ENCODE data around the gene GCK. TPM values are rescaled to one million over a fixed set of nuclear protein-coding genes. Genes with fewer than 3 reads are reported as not detected.

GCK gene
- total RNA-seq, 4 donors from 2014 or later: 0.52 TPM; not detected in 3

DNA sequence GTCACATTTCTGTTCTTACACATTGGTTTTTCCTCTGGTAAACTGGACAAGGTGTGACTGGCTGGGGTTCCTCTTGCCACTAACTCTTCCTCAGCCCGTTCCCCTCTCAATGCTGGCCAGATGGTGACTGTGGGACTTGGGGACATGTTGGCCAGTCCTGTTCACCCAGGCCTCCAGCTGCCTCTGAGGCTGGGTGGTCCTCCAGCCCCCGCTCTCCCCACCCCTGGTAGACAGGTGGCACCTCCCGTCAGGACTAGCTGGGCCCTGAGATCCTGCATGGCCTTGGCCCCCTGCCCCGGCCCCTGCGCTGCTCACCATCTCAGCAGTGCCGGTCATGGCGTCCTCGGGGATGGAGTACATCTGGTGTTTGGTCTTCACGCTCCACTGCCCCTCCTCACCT is 37.3 kb downstream of the GCK start:
- DNase-seq (ENCODE audit: low spot score in 2 of 2): peak in 1 of 2 donors; percentile 67
- H3K4me3 ChIP-seq: no peak overlapping the region
- H3K27ac ChIP-seq: no peak overlapping the region
- TF ChIP-seq POLR2A (IDR thresholded peaks at IDR 0.05) (no peak), POLR2AphosphoS5 (IDR thresholded peaks at IDR 0.05) (no peak), EP300 (IDR thresholded peaks at IDR 0.05) (no peak)
- TF ChIP-seq, protein P1, sequence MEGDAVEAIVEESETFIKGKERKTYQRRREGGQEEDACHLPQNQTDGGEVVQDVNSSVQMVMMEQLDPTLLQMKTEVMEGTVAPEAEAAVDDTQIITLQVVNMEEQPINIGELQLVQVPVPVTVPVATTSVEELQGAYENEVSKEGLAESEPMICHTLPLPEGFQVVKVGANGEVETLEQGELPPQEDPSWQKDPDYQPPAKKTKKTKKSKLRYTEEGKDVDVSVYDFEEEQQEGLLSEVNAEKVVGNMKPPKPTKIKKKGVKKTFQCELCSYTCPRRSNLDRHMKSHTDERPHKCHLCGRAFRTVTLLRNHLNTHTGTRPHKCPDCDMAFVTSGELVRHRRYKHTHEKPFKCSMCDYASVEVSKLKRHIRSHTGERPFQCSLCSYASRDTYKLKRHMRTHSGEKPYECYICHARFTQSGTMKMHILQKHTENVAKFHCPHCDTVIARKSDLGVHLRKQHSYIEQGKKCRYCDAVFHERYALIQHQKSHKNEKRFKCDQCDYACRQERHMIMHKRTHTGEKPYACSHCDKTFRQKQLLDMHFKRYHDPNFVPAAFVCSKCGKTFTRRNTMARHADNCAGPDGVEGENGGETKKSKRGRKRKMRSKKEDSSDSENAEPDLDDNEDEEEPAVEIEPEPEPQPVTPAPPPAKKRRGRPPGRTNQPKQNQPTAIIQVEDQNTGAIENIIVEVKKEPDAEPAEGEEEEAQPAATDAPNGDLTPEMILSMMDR (IDR thresholded peaks at IDR 0.05): no peak
- no peaks in the 10 kb centered on the region for H3K9me3 ChIP-seq
- H3K36me3 ChIP-seq: no peaks in the 10 kb centered on the region
- no peaks in the 10 kb centered on the region for H3K4me1 ChIP-seq
- 95% methylated on average over 9 of the region's 9 CpGs for WGBS
- no peaks in the 10 kb centered on the region for H3K27me3 ChIP-seq

DNA sequence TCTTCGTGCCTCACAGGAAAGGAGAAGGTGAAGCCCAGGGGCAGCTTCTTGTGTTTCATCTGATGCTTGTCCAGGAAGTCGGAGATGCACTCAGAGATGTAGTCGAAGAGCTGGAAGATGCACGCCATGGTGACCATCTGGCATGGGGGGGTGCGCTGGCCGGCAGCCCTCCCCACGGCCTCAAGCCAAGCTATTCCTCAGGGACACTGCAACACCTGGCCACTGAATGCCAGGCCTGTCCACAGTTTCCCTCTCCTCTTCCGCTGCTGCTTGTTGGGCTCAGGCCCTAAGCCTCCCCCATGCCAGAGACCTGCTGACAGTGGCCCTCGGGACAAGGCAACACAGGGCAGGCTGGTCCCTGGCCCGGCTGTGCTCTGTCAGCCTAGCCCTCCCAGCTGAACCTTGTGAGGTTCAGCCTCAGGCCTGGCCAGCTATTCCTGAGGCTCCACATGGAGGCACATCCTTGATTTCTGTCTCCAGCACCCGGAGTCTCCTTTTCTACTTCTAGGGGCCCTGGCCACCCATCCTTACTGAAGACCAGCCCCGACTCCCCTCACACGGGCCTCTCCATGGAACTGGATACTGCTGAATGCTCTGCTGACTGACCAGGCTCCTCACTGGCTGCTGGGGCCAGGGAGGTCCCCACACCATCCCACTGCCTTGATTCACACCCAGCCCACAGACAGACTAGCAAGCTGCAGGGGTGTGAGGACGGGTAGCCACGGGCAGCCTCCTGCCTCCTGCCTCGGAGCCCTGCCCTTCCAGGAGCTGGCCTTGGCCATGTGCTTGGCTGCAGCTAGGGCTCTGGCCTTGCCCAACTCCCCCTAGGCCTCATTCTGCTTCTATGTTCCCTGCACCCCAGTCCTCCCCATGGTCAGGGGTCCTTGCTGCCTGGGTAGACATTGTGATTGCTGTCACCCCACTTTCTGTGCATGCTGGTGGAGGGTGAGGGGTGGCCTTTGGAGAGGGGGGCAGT is 38.0 kb downstream of the GCK start:
- WGBS: 98% methylated on average over 8 of the region's 16 CpGs
- no peak for TF ChIP-seq POLR2AphosphoS5 (IDR thresholded peaks at IDR 0.05)
- TF ChIP-seq EP300 (IDR thresholded peaks at IDR 0.05): no peak
- TF ChIP-seq POLR2A (IDR thresholded peaks at IDR 0.05): no peak
- TF ChIP-seq, protein P1 (IDR thresholded peaks at IDR 0.05): no peak
- Histone ChIP-seq H3K9me3 (no peaks in the 10 kb centered on the region), H3K27ac (no peak overlapping the region), H3K27me3 (no peaks in the 10 kb centered on the region), H3K36me3 (no peaks in the 10 kb centered on the region), H3K4me1 (peaks cover 4% of the 10 kb centered on the region), H3K4me3 (no peak overlapping the region)
- DNase-seq (ENCODE audit: low spot score in 2 of 2): peak in 1 of 2 donors; percentile 52

DNA sequence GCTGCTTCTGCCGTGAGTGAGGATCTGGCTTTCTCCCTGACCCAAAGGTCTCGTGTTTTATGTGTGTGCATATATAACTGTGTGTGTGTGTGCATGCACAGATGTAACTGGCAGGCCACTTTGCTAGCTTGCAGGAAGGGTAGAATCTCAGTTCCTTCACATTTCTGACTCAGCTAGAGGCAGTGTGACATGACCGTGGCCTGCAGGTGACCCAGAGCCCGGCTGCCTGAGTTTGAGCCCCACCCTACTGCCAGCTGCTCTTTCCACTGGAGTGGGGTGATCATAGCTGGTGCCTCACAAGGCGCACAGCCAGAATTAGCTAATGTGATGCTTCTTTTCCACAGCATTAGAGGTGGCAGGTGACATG is 38.8 kb downstream of the GCK start:
- 100% methylated on average over 1 of the region's 5 CpGs for WGBS
- H3K27me3 ChIP-seq: no peaks in the 10 kb centered on the region
- no peak for DNase-seq (ENCODE audit: low spot score in 2 of 2)
- no peak overlapping the region for H3K4me3 ChIP-seq
- no peaks in the 10 kb centered on the region for H3K36me3 ChIP-seq
- no peak for TF ChIP-seq EP300 (IDR thresholded peaks at IDR 0.05)
- no peak for TF ChIP-seq POLR2AphosphoS5 (IDR thresholded peaks at IDR 0.05)
- TF ChIP-seq, protein P1 (IDR thresholded peaks at IDR 0.05): no peak
- TF ChIP-seq POLR2A (IDR thresholded peaks at IDR 0.05): no peak
- no peak overlapping the region for H3K27ac ChIP-seq
- H3K4me1 ChIP-seq: peaks cover 12% of the 10 kb centered on the region
- H3K9me3 ChIP-seq: no peaks in the 10 kb centered on the region

DNA sequence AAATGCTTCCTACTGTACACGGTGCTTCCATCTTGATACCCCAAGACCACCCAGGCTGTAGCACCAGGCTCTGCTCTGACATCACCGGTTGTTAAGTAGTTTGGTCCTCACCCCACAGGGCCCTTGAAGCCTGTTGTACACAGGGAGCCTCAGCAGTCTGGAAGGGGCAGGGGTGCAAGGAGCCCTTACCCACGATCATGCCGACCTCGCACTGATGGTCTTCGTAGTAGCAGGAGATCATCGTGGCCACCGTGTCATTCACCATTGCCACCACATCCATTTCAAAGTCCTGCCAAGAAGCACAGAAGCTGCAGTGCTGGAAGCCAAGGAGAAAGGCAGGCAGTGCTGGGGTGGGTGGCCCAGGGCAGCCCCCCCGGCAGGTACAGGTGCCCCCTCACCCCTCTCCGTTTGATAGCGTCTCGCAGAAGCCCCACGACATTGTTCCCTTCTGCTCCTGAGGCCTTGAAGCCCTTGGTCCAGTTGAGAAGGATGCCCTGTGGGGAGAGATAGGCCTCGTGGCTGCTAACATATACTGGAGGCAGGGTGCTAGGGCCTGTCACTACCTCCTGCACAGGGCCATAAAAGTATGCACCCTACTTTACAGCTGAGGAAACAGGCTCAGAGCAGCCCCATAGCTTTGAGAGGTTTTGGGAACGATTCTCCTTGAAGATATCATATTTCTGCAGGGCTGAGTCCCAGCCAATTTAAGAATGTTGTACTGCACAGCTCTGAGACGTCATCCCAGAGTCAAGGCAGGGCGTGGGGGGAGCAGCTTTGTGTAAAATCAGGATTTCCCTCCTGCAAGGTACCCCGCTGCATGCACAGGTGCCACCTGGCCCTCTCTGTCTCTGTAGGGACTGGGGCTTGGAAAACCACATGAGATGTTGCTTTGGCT is 39.4 kb downstream of the GCK start:
- Histone ChIP-seq H3K36me3 (no peaks in the 10 kb centered on the region), H3K27me3 (no peaks in the 10 kb centered on the region), H3K9me3 (no peaks in the 10 kb centered on the region), H3K27ac (no peak overlapping the region), H3K4me3 (no peak overlapping the region), H3K4me1 (peaks cover 15% of the 10 kb centered on the region)
- WGBS: 79% methylated on average over 14 of the region's 18 CpGs
- DNase-seq (ENCODE audit: low spot score in 2 of 2): no peak
- TF ChIP-seq POLR2AphosphoS5 (IDR thresholded peaks at IDR 0.05) (no peak), POLR2A (IDR thresholded peaks at IDR 0.05) (no peak), EP300 (IDR thresholded peaks at IDR 0.05) (no peak)
- TF ChIP-seq, protein P1 (IDR thresholded peaks at IDR 0.05): no peak
